GM12891 (cell line): ENCODE measurements around the gene ANTKMT.

ENCODE experiments used
- POLR2A ChIP-seq: IDR thresholded peaks from 2 replicates; pipeline ENCODE4 v1.6.1; 2011; ENCODE audit warnings: low read depth, low read length, control low read depth
- POLR2AphosphoS5 ChIP-seq: IDR thresholded peaks from 2 replicates; pipeline ENCODE4 v1.6.1; 2011; ENCODE audit warnings: low read depth, low read length, control low read depth
- POU2F2 ChIP-seq: IDR thresholded peaks from 2 replicates; pipeline ENCODE4 v1.6.1; 2011; ENCODE audit warnings: low read depth, mild to moderate bottlenecking, control low read depth, low read length, moderate library complexity
- SPI1 ChIP-seq: IDR thresholded peaks from 2 replicates; pipeline ENCODE4 v1.6.1; 2011; ENCODE audit warnings: low read depth, low read length, control low read depth
- TAF1 ChIP-seq: IDR thresholded peaks from 2 replicates; pipeline ENCODE4 v1.6.1; 2011; ENCODE audit warnings: low read depth, low read length, control low read depth

DNA sequence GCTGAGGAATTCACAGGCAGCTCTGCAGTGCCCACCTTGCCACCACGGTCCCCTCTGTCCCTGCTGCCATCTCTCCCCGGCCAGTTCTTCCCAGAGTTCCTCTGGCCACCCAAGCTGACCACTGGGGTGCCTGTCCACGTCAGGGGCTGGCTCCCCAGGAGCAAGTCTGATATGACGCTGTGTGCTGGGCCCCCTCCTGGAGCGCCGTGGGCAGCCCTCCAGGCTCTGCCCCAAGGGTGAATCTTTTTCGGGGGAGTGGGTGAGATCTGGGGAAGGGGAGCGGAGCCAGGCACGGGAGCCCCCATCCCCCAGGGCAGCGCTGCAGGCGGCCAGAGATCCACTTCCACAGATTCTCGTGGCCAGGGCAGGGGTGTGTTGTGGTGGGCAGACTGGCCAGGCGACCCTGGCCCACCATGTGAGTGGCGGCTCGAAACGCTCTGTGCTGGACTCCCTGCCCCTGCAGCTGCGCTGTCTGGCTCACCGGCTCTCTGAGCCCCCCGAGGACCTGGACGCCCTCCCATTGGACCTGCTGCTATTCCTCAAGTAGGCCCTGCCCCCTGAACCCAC, 43.3 kb downstream of the ANTKMT start:
- TF ChIP-seq POLR2A, result no peak
- no peak for TF ChIP-seq POLR2AphosphoS5
- TF ChIP-seq SPI1, result no peak
- TF ChIP-seq TAF1, result no peak
- TF ChIP-seq POU2F2, result no peak
